ENCODE results near the gene NUAK2.

DNA sequence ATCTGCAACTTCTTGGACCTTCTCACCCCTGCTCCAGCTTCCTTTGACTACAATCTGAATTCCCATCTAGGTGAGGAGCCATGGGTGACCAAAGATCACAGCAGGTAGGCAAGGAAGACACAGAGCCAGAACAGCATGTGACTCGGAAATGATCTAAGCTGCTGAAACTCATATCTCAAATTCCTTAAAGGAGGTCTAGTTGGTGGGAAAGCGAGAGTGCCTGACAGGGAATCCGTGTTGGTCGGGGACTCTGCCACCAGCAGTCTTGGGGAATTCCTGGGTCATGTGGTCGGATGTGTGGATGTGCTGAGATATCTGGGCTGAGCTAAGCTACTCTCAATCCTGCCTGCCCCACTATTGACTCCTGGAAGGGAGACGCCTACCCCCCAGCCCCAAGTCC is 3.2 kb upstream of the NUAK2 start:
- no peak for TF ChIP-seq POLR2A (IDR thresholded peaks at IDR 0.05; ENCODE audit: low read length)
- no peak for TF ChIP-seq GATA1 (IDR thresholded peaks at IDR 0.05; ENCODE audit: low read depth, low read length)
